ENCODE data around the gene CCDC116. TPM values are rescaled to one million over a fixed set of nuclear protein-coding genes. Genes with fewer than 3 reads are reported as not detected.
"Not testable (repeated sequence)": the region's sequence is repeated elsewhere in the genome, so short reads cannot be mapped to it uniquely, and the experiment has no call there.

The CCDC116 gene
- total and polyA plus RNA-seq, 4 donors: 0.37 to 0.74 (median 0.72) TPM

DNA sequence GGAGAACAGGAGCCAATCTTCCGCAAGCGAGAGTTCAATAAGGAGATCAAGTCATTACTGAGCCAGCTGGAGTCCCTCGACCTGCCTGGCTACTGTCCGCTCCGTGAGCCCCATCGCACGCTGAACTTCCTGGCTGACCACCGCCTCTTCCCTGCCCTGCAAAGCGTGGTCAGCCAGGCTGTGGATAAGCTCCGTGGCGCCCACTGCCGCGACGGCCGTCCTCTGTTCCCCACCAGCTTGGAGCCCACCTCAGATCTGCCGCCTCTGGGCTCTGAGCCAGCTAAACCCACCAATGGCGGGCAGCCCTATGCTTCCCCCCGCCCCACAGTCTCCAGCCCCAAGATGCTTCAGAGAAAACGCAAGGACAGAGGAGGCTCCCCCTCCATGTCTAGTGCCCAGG lies 2.3 kb downstream of the CCDC116 start:
- no peaks in the 10 kb centered on the region for H3K27me3 ChIP-seq (ENCODE audit: control insufficient read depth in 3 of 3, insufficient read depth in 3 of 3, low read length in 2 of 3)
- no peaks in the 10 kb centered on the region for H3K36me3 ChIP-seq (ENCODE audit: control insufficient read depth in 4 of 4, insufficient read depth in 4 of 4, low read length in 4 of 4)
- no peaks in the 10 kb centered on the region for H3K9me3 ChIP-seq (ENCODE audit: control insufficient read depth in 4 of 4, insufficient read depth in 3 of 4, low read length in 3 of 4)
- no peak overlapping the region for H3K9ac ChIP-seq (ENCODE audit: insufficient read depth in 1 of 2, low read length in 2 of 2)
- H3K4me1 ChIP-seq (ENCODE audit: control insufficient read depth in 5 of 5, insufficient read depth in 5 of 5, low read length in 5 of 5): no peaks in the 10 kb centered on the region
- H3K4me3 ChIP-seq: no peak overlapping the region
- DNase-seq (no peak), ATAC-seq (ENCODE audit: insufficient read depth, low FRiP score) (no peak)
- WGBS, 2 donors: 86 to 87% methylated on average over 19 of the region's 19 CpGs
- TF ChIP-seq, protein P1, sequence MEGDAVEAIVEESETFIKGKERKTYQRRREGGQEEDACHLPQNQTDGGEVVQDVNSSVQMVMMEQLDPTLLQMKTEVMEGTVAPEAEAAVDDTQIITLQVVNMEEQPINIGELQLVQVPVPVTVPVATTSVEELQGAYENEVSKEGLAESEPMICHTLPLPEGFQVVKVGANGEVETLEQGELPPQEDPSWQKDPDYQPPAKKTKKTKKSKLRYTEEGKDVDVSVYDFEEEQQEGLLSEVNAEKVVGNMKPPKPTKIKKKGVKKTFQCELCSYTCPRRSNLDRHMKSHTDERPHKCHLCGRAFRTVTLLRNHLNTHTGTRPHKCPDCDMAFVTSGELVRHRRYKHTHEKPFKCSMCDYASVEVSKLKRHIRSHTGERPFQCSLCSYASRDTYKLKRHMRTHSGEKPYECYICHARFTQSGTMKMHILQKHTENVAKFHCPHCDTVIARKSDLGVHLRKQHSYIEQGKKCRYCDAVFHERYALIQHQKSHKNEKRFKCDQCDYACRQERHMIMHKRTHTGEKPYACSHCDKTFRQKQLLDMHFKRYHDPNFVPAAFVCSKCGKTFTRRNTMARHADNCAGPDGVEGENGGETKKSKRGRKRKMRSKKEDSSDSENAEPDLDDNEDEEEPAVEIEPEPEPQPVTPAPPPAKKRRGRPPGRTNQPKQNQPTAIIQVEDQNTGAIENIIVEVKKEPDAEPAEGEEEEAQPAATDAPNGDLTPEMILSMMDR (IDR thresholded peaks at IDR 0.05; ENCODE audit: control extremely low read depth, extremely low read depth): no peak
- H3K27ac ChIP-seq (ENCODE audit: low read depth in 1 of 2, low read length in 1 of 2): no peak overlapping the region

DNA sequence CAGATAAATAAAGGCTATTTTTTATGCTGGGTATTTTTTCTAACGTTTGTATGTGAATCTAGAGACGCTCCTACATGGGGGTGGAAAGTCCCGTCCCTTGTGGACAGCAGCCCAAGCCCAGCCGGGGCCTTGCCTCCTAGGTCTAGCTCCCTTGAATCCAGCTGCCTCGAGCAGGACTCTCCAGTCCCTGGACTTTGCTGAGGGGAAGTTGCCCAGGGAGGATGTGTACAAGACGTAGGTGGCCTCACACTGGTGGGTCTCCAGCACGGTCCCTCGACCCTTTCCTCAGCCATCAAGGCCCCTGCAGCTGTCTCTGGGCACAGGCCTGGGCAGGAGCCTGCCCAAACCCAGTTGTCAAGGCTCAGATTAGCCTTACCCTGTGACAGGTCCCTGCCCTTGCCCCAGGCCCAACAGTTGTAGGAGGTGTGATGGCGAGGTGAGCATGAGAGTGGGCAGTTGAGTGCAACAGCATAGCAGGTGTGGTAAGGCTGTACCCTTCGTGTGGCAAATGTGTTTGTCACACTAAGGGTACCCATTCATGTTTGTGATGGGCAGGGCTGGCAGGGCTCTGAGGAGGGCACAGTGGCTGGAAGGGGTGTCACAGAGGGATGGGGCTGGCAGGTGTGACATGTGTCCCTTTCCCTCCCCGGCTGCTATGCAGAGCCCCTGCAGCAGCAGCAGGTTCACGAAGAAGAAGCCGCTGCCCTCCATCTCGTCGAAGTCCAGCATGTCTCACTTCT lies 3.4 kb downstream of the CCDC116 start:
- DNase-seq (no peak), ATAC-seq (ENCODE audit: insufficient read depth, low FRiP score) (no peak)
- no peak overlapping the region for H3K9ac ChIP-seq (ENCODE audit: insufficient read depth in 1 of 2, low read length in 2 of 2)
- H3K27ac ChIP-seq (ENCODE audit: low read depth in 1 of 2, low read length in 1 of 2): no peak overlapping the region
- H3K4me1 ChIP-seq (ENCODE audit: control insufficient read depth in 5 of 5, insufficient read depth in 5 of 5, low read length in 5 of 5): peaks cover 0 to 3% (median 0%) of the 10 kb centered on the region in 5 donors
- TF ChIP-seq, protein P1 (IDR thresholded peaks at IDR 0.05; ENCODE audit: control extremely low read depth, extremely low read depth): no peak
- 86 to 90% methylated on average over 15 of the region's 15 CpGs for WGBS, 2 donors
- H3K9me3 ChIP-seq (ENCODE audit: control insufficient read depth in 4 of 4, insufficient read depth in 3 of 4, low read length in 3 of 4): no peaks in the 10 kb centered on the region
- no peaks in the 10 kb centered on the region for H3K27me3 ChIP-seq (ENCODE audit: control insufficient read depth in 3 of 3, insufficient read depth in 3 of 3, low read length in 2 of 3)
- no peak overlapping the region for H3K4me3 ChIP-seq
- no peaks in the 10 kb centered on the region for H3K36me3 ChIP-seq (ENCODE audit: control insufficient read depth in 4 of 4, insufficient read depth in 4 of 4, low read length in 4 of 4)

DNA sequence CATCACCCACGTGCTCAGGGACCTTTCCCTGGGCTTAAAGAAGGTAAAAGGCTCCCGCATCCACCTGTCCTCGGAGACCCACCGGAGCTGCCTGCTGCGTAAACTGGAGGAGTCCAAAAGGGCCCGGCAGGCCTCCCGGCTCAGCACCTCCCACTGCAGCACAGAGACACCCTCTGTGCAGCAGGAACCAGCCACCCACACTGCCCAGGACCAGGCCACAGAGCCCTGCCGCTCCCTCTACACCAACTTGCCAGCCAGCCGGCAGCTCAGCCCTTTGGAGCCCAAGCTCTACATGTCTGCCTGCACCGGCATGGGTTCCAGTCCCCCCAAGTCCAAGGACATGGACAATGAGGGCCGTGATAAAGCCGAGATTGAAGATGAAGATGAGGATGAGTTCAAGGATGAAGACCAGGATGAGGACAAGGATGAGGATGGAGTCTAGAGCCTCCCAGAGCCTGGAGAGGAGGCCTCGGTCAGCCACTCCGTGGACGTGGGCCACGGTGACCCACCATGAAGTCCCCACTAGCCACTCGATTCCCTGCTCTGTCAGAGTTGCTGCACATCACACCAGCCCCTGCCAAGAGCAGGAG lies 4.2 kb downstream of the CCDC116 start:
- ATAC-seq (ENCODE audit: insufficient read depth, low FRiP score): no peak
- H3K9me3 ChIP-seq (ENCODE audit: control insufficient read depth in 4 of 4, insufficient read depth in 3 of 4, low read length in 3 of 4): no peaks in the 10 kb centered on the region
- peaks cover 0 to 9% (median 3%) of the 10 kb centered on the region in 5 donors for H3K4me1 ChIP-seq (ENCODE audit: control insufficient read depth in 5 of 5, insufficient read depth in 5 of 5, low read length in 5 of 5)
- TF ChIP-seq, protein P1 (IDR thresholded peaks at IDR 0.05; ENCODE audit: control extremely low read depth, extremely low read depth): no peak
- H3K27ac ChIP-seq (ENCODE audit: low read depth in 1 of 2, low read length in 1 of 2): no peak overlapping the region
- H3K36me3 ChIP-seq (ENCODE audit: control insufficient read depth in 4 of 4, insufficient read depth in 4 of 4, low read length in 4 of 4): no peaks in the 10 kb centered on the region
- no peak for DNase-seq
- H3K9ac ChIP-seq (ENCODE audit: insufficient read depth in 1 of 2, low read length in 2 of 2): no peak overlapping the region
- H3K27me3 ChIP-seq (ENCODE audit: control insufficient read depth in 3 of 3, insufficient read depth in 3 of 3, low read length in 2 of 3): no peaks in the 10 kb centered on the region
- no peak overlapping the region for H3K4me3 ChIP-seq
- 94 to 96% methylated on average over 17 of the region's 17 CpGs for WGBS, 2 donors

DNA sequence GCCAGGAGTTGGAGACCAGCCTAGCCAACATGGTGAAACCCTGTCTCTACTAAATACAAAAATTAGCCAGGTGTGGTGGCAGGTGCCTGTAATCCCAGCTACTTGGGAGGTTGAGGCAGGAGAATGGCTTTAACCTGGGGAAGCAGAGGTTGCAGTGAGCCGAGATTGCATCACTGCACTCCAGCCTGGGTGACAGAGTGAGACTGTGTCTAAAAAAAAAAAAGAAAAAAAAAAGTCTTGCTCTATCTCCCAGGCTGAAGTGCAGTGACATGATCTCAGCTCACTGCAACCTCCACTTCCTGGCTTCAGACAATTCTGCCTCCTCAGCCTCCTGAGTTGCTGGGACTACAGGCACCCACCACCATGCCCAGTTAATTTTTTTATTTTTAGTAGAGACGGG lies 4.9 kb downstream of the CCDC116 start:
- 84 to 85% methylated on average over 2 of the region's 2 CpGs for WGBS, 2 donors
- DNase-seq; ATAC-seq (ENCODE audit: insufficient read depth, low FRiP score): not testable (repeated sequence)

More for the DNA sequence above, 4.9 kb downstream of the CCDC116 start:
- not testable (repeated sequence) for H3K9ac ChIP-seq (ENCODE audit: insufficient read depth in 1 of 2, low read length in 2 of 2); H3K4me1 ChIP-seq (ENCODE audit: control insufficient read depth in 5 of 5, insufficient read depth in 5 of 5, low read length in 5 of 5); H3K36me3 ChIP-seq (ENCODE audit: control insufficient read depth in 4 of 4, insufficient read depth in 4 of 4, low read length in 4 of 4); H3K27ac ChIP-seq (ENCODE audit: low read depth in 1 of 2, low read length in 1 of 2); H3K9me3 ChIP-seq (ENCODE audit: control insufficient read depth in 4 of 4, insufficient read depth in 3 of 4, low read length in 3 of 4); H3K27me3 ChIP-seq (ENCODE audit: control insufficient read depth in 3 of 3, insufficient read depth in 3 of 3, low read length in 2 of 3); H3K4me3 ChIP-seq
